NCI-H526 (cell line): ENCODE measurements around the gene TEX30.
A peak's percentile ranks its signal among the peaks of the same experiment; 100 is the strongest.
"Not testable (repeated sequence)": the region's sequence is repeated elsewhere in the genome, so short reads cannot be mapped to it uniquely, and the experiment has no call there.

Experiments used
- DNase-seq, 2 experiments: peaks; one replicate each; lab custom pipeline; 2025; lab: John Stamatoyannopoulos, UW

The TEX30 gene

DNA sequence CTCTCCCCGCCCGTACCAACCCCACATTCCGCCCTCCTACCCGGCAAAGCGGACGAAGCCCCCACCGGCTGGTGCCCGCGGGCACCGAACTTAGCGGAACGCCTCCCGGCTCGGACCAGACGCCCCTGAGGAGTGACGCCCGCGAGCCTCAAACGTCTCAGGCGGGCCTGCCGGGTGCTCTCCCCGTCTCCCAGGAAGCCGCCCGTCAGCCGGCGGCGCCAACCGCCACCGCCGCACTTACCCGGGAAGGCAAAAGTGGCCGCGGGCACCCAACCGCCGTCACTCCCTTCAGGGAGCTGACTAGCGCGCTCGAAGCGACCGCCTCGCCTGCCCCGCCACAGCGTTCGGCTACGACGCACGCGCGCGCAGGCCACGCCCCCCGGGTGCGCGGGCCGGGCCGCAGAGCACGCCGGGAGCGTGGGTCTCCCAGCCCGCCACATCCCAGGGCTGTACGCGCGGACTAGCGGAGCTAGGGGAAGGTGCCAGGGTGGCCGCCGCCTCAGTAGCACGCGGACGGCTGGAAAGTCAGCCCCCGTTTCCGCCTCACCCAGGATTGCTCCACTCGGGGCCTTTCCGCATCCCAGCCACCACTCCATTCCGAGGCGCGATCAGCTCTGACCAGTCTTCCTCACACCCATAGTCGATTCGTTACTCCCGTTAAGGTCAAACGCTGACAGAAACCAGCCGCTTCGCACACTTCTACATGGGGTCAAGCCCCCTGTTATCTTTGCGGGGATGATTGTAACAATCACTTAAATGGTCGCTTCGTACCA lies at the start of gene TEX30:
TSS of gene TEX30 (minus strand) at position 346 of the 773 bp plus-strand sequence. CDS start 3,760 bp downstream, outside the sequence.
- peak; percentile 62 to 94 for DNase-seq

DNA sequence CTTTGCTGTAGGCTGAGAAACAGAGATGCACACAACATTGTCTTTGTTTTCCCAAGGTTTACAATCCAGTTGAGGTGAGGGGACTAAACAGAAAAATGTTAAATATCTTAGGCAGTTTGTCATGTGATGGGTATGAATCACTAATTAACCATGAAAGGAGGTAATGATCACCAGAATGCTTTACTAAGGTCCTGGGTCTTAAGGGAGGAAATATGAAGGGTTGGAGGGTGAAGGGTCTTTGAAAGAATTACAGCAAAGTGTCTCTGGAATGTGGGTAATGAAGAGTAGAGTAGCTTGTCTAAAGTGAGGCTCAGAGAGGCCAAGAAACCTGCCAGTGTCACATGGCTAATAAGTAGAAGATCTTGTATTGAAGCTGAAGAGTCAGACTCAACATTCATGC lies 44.3 kb upstream of the TEX30 start:
- no peak for DNase-seq

DNA sequence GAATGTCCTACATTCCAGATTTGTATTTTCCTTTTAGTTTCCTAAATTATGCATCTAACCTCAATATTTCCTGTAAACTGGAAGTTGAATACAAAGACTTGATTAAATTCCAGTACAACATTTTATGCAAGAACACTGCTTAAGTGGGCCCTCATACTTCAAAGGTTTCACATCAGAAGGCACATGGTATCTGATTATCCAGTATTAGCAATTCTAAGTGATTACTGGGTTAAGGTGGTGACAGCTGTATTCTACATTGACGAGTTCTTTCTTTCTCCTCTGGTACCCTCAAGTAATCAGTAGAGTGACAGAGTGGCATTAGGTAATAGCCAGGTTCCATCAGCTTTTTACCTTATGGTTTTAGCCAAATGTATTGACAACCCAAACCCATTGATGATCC lies 43.7 kb upstream of the TEX30 start:
- DNase-seq = no peak

DNA sequence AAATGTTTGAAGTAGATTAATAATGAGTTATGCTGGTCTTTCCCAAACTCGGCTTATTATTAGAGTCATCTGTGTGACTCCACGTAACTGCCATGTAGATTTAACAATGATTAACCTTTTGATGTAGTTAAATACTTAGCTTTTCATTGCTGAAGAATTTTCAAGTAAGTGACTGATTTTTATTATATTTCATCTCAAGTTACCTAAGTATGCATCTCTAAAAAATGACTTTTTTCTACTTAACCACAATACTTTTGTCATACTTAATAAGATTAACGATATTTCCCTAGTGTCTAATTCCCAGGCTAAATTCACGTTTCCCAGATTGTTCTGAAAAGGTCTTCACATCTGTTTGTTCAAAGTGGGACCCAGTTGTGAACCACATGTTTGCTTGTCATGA lies 43.1 kb upstream of the TEX30 start:
- no peak for DNase-seq

DNA sequence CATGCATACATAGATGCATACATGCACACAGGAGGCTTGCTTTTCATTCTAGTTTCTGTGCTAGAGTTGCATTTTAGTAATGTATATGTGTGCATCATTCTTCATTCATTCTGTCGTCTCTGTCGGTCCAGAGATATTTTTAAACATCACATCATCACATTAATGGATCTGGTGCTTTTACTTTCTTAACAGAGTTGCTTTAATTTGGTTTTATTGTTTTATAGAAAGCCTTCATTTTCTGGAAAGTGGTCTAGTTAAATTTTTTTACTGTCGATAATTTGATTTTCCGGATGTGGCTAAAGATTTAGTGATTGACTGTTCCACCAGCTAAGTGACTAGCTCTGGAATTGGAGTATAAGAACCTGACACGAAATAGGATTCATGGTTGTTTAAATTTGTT lies 42.2 kb upstream of the TEX30 start:
- no peak for DNase-seq

DNA sequence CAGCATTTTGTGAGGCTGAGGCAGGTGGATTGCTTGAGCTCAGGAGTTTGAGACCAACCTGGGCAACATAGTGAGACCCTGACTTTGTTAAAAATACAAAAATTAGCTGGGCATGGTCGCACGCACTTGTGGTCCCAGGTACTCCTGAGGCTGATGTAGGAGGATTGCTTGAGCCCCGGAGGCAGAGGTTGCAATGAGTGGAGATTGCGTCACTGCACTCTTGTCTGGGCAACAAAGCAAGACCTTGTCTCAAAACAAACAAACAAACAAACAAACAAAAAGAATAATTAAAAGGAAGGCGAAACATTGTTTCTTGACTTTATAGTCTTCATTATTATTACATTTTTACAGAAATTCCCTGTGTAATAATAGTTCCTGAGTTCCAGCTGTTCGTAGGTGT lies 41.2 kb upstream of the TEX30 start:
- DNase-seq = no peak

DNA sequence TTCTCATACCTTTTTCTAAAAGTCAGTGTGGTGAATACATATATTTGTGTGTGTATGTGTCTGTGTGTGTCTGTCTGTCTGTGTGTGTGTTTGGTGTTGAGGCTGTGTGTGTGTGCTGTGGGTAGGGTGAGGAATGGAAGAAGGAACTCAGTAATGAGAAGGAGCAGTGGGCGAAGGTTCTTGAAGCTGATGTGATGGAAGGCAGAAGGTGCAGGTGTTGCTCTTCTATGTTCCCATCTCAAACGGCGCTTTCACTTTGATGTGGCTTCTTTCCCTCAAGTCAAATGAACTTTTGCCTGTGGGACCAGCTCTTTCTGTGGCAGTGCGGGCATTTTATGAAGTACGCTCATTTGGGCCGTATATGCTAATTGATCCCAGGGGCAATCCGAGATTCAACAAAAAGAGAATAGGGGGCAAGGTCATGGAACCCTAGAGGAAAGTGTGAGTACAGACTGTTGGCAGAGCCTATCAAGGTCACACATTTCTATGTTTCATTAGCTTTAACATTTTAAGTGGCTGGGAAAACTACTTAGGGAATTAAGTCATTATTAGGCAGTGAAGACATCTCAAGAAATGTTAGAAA lies 40.5 kb upstream of the TEX30 start:
- DNase-seq = no peak

DNA sequence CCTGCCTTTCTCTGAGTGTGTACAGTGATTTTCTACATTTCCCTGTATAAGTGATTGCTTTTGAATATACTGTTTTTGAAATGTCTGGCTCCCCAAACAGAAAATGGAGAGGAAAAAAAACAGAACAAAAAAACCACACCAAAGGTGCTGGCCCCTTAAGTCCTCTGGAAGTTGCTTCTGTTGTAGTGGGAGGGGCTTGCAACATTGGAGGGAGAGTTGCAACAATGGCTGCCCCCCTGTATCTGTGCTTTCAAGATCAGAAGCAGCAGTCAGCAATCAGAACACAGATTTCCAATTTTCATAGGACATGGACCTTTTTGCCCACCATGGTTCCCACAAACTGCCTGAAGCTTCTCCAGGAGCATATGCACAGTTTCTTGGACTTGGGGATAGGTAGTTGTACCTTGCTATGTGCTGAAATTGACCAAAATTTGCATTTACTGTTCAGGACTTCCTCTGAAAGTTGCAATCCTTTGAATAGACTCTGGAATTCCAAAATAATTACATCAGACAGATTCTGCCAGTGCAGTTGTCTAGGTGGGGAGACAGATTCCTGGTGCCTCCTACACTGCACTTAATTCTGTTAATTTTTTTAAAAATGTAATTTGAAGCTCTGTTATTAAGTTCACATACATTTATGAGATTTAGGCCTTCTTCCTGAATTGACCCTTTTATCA lies 39.2 kb upstream of the TEX30 start:
- no peak for DNase-seq

DNA sequence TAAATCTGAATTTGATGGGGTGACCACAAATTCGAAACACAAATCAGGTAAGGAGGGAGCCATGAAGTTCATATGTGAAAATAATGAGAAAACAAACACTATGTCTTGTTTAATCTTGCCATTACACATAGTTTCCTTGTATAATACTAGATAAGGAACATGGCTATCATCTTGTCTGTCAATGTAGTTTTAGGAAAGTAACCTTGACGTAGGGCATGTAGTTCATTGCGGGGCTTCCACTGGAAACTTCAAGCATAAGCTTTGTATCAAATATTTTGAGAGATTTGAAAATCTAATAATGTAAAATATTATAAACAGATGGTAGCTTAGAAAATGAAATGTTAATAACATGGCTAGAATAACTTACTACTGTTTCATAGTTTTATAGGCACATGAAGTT lies 34.1 kb upstream of the TEX30 start:
- no peak for DNase-seq

DNA sequence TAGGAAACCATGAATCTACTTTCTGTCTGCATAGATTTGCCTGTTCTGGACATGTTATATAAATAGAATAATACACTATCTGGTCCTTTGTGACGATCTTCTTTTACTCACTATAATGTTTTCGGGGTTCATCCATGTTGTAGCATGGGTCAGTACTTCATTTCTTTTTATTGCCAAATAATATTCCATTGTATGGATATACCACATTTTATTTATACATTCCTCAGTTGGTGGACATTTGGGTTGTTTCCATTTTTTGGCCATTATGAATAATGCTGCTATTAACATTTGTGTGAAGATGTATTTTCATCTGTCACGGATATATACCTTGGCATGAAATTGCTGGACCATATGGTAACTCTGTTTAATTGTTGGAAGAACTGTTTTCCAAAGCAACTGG lies 32.1 kb upstream of the TEX30 start:
- no peak for DNase-seq

DNA sequence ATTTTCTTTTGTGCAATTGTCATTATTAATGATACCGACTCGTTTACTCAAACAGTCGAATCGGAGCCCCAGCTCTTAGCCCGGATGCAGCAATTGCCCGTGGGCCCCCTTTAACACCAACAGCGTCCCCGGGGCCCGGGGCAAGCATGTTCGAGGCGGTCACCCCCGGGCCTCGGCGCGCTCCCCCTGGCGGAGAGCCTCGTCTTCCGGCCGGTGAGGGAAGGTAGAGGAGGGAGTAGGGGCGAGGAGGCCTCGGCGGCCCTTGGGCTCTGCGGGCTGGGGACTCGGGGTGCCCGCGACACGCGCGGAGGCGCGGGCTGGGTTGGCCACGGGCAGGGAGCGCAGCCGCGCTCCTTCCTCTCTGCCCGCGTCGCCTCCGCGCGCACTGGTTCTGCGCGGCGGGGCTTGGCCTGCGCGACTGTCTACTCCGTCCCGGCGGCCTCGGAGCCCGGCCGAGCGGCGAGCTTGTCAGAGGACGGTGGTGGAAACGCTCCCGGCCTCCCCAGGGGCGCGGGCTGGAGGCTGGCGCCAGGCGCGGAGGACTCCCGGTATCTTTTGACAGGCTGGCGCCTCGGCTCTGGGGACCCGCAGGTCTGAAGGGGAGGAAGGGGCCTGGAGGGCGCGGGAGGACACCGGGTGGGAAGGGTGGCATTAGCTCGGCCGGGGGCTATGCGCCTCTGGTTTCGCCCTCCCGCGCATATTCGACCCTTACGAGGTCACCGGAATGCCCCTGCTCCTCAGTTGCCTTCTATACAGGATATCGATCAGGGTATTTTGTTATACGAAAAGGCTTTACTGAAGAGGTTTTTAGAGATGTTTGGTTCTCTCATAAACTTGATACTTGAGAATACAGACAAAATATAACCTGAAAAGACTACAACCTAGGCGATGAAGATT lies 26.8 kb upstream of the TEX30 start:
- peak; percentile 66 to 92 for DNase-seq

DNA sequence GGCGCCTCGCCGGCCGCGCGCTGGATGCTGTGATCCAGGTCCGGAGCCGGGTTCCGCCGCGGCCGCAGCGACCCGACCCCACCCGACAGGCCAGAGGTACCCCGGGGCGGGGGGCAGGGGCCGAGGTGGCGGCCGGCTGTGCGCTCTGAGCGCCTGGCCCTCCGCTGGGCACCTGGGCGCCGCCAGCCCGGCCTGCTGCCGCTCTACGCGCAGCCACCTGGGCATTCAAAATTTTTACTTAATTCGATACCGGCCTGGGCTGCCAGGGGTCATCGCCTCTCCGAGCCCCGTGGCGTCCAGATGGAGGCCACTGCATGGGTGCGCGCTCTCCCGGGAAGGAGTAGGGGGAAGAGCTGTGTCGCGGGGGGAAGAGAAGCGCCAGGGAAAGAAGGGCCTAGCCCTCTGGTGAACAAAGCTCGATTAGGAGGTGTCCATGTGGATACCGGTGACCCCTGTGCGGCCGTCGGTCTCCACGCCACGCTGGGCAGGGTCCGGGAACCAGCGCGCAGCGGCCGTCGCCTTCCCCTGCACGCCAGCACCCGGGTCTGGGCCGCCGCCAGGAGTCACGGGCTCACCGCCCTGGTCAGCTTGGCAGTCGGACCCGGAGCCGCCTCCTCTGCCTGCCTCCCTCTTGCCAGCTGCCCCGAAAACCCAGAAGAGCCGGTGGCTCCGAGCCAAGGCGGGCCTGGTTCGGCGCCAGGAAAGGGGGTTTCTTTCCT lies 26.0 kb upstream of the TEX30 start:
- DNase-seq = peak in 1 of 2 experiments; percentile 75

DNA sequence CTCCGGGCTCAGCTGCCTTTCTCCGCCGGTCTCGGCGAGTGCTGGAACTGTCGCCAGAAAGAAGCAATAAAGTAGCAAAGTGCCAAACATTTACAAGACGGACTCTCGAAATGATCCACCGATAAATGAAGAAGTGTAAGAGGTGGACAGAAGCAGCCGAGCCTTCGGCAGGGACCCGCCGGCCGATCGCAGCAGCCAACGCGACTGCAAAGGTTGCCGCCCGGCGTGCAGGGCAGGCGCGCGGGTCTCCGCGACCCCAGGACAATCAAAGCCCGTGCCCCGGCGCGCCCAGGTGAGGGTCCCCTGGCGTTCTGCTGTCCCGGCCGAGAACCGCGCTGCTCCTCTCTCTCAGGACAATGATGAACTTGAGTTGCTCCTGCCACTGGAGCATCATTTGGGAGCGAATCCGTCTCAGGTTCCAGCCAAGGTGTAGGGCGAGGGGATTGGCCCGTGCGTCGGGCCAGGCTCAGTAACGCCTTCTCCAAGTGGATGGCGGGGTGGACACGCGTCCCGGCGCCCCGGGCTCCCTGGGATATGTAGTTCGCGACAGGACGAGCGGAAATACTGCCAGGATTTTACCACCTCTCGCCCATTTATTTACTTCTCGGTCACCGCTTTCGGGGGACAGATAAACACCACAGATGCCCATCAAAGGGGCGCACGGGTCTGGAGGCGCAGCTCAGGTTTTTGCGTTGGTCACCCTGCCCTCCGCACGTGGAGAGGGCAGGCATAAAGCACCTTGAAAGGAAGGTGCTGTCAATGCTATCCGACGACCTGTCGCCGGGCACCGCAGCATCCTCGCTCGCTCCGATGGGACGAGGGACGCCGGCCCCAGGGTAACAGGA lies 25.2 kb upstream of the TEX30 start, which contains the start of the genes BIVM and POGLUT2:
TSS of gene BIVM (plus strand) at position 539 of the 845 bp plus-strand sequence. CDS start 8,149 bp downstream, outside the sequence.
TSS of gene POGLUT2 (minus strand) at position 396 of the 845 bp plus-strand sequence. CDS start at position 90, 306 bp downstream.
- DNase-seq = peak; percentile 95 to 97

DNA sequence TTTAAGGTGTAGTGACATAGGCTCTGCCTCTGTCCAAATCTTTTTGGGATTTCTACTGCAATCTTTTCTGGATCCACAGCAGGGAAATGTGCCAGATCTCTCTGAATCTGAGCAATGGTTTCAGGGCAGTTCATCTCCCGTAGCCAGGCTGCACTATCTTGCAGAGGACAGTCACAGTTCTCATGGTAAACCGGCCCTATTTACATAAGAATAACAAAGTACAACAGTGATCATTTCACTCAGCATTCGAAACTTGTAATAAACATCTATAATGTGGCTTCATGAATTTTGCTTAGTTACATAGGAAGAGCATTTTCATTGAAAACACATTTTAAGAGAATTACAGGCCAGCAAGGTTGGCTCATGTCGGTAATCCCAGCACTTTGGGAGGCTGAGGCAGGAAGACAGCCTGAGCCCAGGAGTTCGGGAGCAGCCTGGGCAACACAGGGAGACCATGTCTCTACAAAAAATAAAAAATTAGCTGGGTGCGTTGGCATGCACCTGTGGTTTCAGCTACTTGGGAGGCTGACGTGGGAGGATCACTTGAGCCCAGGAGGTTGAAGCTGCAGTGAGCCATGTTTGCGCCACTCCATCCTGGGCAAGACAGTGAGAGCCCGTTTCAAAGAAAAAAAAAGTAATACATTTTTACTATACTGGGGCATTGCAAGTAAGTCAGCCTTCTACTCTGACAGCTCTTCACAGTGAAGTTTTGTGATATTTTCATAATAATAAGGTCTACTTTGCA lies 20.2 kb upstream of the TEX30 start:
- DNase-seq = no peak

DNA sequence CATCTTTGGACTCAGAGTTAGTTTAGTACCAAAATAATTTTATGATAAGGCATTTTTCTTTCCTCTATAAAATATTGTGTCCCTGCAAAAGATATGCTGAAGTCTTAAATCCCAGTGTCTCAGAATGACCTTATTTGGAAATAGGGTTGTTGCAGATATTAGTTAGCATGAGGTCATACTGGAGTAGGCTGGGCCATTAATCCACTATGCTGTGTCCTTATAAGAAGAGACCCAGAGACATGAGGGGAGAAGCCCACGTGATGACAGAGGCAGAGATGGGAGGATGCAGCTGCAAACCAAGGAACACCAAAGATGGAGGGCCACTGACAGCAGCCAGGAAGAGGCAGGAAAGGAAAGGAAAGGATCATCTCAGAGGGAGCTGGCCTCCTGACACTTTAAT lies 18.8 kb upstream of the TEX30 start:
- DNase-seq = no peak

DNA sequence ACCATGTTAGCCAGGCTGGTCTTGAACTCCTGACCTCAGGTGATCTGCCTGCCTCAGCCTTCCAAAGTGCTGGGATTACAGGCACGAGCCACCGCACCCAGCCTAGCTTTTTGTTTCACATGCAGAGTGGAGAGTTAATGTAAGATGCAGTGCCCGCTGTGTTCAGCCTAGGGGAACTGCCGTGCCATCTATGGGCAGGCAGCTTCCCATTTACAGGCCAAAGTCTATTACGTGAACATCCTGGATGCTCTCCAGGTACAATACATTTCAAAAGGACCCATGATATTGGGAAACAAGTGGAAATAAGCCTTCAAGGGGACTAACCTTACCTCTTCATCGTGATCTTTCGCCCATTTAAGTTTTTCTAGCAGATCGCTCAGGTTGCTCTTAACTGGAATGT lies 15.1 kb upstream of the TEX30 start:
- no peak for DNase-seq

DNA sequence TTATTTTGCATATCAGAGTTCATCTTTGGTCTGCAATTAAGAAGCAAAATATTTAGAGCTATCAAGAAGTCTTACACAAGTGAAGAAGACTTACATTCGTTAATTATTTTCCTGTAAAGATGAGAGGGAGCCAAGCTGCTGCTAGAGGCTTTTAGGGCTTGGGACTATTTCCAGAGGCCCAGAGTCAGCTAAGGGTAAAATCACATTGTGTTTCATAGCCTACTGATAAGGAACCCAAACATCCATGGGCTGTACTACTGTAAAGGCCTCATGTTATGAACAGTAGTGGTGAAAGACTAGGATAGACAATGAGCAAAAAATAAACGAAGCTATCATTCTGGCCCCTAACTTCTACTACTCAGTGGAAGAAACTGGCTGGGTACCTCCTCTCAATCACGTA lies 10.9 kb upstream of the TEX30 start:
- no peak for DNase-seq

DNA sequence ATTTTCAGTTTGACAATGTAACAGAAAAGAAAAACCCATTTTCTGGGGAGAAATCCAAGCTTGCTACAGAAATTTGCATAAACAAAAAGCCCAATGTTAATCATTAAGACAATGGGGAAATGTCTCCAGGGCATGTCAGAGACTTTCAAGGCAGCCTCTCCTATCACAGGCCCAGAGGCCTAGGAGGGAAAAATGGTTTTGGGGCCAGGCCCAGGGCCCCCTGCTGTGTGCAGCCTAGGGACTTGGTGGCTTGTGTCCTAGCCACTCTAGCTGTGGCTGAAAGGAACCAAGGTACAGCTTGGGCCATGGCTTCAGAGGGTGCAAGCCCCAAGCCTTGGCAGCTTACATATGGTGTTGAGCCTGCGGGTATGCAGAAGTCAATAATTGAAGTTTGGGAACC lies 8.0 kb upstream of the TEX30 start:
- no peak for DNase-seq

DNA sequence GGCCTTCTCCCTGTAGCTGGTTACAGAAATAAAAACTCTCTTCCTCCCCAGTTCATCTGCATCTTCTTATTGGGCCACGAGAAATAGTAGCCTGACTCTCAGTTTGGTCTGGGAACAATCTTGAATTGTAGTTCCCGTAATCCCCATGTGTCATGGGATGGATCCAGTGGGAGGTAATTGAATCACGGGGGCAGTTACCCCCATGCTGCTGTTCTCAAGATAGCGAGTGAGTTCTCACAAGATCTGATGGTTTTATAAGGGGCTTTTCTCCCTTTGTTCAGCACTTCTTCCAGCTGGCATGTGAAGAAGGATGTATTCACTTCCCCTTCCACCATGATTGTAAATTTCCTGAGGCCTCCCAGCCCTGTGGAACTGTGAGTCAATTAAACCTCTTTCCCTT lies 7.1 kb upstream of the TEX30 start:
- DNase-seq = not testable (repeated sequence)
